K562 (cell line): ENCODE data around the gene OSBPL1A. TPM values are rescaled to one million over a fixed set of nuclear protein-coding genes. Genes with fewer than 3 reads are reported as not detected.

Experiments used
- ATAC-seq: fragments of 200-7000 bp; cut with Tn5 transposase; 3 replicates; pipeline ENCODE4 v1.9.1; 2020; ENCODE audit warnings: moderate library complexity
- BruUV-seq: library from RNA; stranded (reverse); fragments of 400-500 nt; replicated peaks from 2 replicates; lab custom pipeline; 2021; lab: Mats Ljungman, UMichigan
- CTCF ChIA-PET: fragments of 300-600 bp; formaldehyde crosslinking; extraction: SDS; loops from one replicate; lab custom pipeline; 2021; ENCODE audit warnings: low intra/inter-chr PET ratio; lab: Yijun Ruan, JAX
- POLR2A ChIA-PET: fragments of 300-600, 350-650 bp; sonication (Branson Sonifier 250); formaldehyde crosslinking; extraction: SDS; loops from one replicate; lab custom pipeline; 2021; ENCODE audit warnings: antibody characterized with exemption, inconsistent platforms; lab: Yijun Ruan, JAX
- DNase-seq, 4 experiments: peaks; one replicate each; pipeline versions ENCODE4 v3.0.0 to v3.0.0-alpha.2; 2011 to 2018; ENCODE audit warnings: low spot score in 3 of 4, mixed read lengths in 3 of 4; ENCODE audit errors: extremely low read depth in 1 of 4
- FAIRE-seq: peaks from 2 replicates; lab custom pipeline; 2011; peaks lifted over from hg19 to GRCh38; lab: Jason Lieb, UNC
- H2AFZ ChIP-seq: 2 replicates; pipeline ENCODE4 v1.6.0; 2011; ENCODE audit warnings: low read depth, low read length, control low read depth, inconsistent platforms
- H3K27ac ChIP-seq: fragments of 200-600 bp; 3 replicates; pipeline ENCODE4 v1.8.0; 2011; ENCODE audit warnings: low read depth, mild to moderate bottlenecking, control low read depth, inconsistent platforms, low read length, moderate library complexity, mixed read lengths; ENCODE audit errors: extremely low read depth
- H3K27me3 ChIP-seq, 2 experiments: fragments of 300-600 bp in 1 of 2; 2 replicates in 1 of 2; 3 replicates in 1 of 2; pipeline versions ENCODE4 v1.6.0 to v1.8.0; 2011; ENCODE audit warnings: inconsistent platforms in 2 of 2, low read length in 2 of 2, mild to moderate bottlenecking in 1 of 2, mixed read lengths in 1 of 2, moderate library complexity in 1 of 2; ENCODE audit not compliant: control insufficient read depth in 2 of 2, insufficient read depth in 2 of 2
- H3K36me3 ChIP-seq: fragments of 300-600 bp; 3 replicates; pipeline ENCODE4 v1.8.0; 2011; ENCODE audit warnings: mild to moderate bottlenecking, low read length, inconsistent platforms; ENCODE audit not compliant: control insufficient read depth, insufficient read depth
- H3K4me1 ChIP-seq, 2 experiments: fragments of 200-600 bp in 1 of 2; replicated peaks in 1 of 2; 2 replicates in 1 of 2; 3 replicates in 1 of 2; pipeline versions ENCODE4 v1.5.1 to v1.8.0; 2011; ENCODE audit warnings: inconsistent platforms in 2 of 2, low read length in 2 of 2, mild to moderate bottlenecking in 1 of 2, mixed read lengths in 1 of 2, moderate library complexity in 1 of 2; ENCODE audit not compliant: control insufficient read depth in 2 of 2, insufficient read depth in 2 of 2
- H3K4me2 ChIP-seq: 2 replicates; pipeline ENCODE4 v1.6.1; 2011; ENCODE audit warnings: low read length, control low read depth, inconsistent platforms, mixed read lengths; ENCODE audit not compliant: insufficient read depth
- H3K4me3 ChIP-seq: fragments of 200-600 bp; sonication (generic), shearing (Covaris generic); 2 replicates; pipeline ENCODE4 v1.5.1; 2016; ENCODE audit warnings: control low read depth, inconsistent platforms
- H3K79me2 ChIP-seq: fragments of 200-600 bp; 3 replicates; pipeline ENCODE4 v1.8.0; 2011; ENCODE audit warnings: low read length, inconsistent platforms; ENCODE audit not compliant: control insufficient read depth, insufficient read depth
- H3K9ac ChIP-seq, 2 experiments: 2 replicates each; pipeline versions ENCODE4 v1.6.0 to v1.6.1; 2011; ENCODE audit warnings: low read depth in 2 of 2, low read length in 2 of 2, control low read depth in 1 of 2, inconsistent platforms in 1 of 2, mild to moderate bottlenecking in 1 of 2, mixed read lengths in 1 of 2; ENCODE audit not compliant: insufficient read depth in 1 of 2
- H3K9me1 ChIP-seq: one replicate; pipeline ENCODE4 v1.6.0; 2011; ENCODE audit warnings: inconsistent platforms, mild to moderate bottlenecking, low read length, moderate library complexity; ENCODE audit not compliant: control insufficient read depth, insufficient read depth
- H3K9me3 ChIP-seq: replicated peaks from 2 replicates; pipeline ENCODE4 v1.5.1; 2011; ENCODE audit warnings: low read depth, low read length, inconsistent platforms; ENCODE audit not compliant: control insufficient read depth, insufficient read depth
- H4K20me1 ChIP-seq: replicated peaks from 2 replicates; pipeline ENCODE4 v1.6.1; 2011; ENCODE audit warnings: low read length, inconsistent platforms, mixed read lengths; ENCODE audit not compliant: control insufficient read depth, insufficient read depth
- BCOR ChIP-seq: fragments of 450-650 bp; IDR thresholded peaks from 2 replicates; pipeline ENCODE4 v1.6.1; 2016
- CCNT2 ChIP-seq: IDR thresholded peaks from 2 replicates; pipeline ENCODE4 v1.6.1; 2011; ENCODE audit warnings: borderline replicate concordance, low read depth, mild to moderate bottlenecking, moderate library complexity, mixed read lengths, low read length; ENCODE audit not compliant: insufficient read length; ENCODE audit errors: extremely low read depth
- CHD4 ChIP-seq: fragments of 200-600 bp; sonication (generic); IDR thresholded peaks from 3 replicates; pipeline ENCODE4 v1.6.1; 2012; ENCODE audit warnings: low read depth, mild to moderate bottlenecking, mixed read lengths, low read length, inconsistent platforms; ENCODE audit not compliant: insufficient read depth, insufficient replicate concordance, poor library complexity, severe bottlenecking
- ERF ChIP-seq: fragments of 450-650 bp; formaldehyde crosslinking; IDR thresholded peaks from 2 replicates; pipeline ENCODE4 v1.4.0; 2020; ENCODE audit warnings: mild to moderate bottlenecking, mixed read lengths
- MCM2 ChIP-seq: fragments of 450-650 bp; IDR thresholded peaks from 2 replicates; pipeline ENCODE4 v1.6.1; 2017; ENCODE audit warnings: low read depth, mild to moderate bottlenecking
- MTA1 ChIP-seq: fragments of 450-650 bp; IDR thresholded peaks from 2 replicates; pipeline ENCODE4 v1.6.1; 2017; ENCODE audit warnings: borderline replicate concordance
- RFX7 ChIP-seq: fragments of 250-450 bp; sonication (Bioruptor Pico); IDR thresholded peaks from 2 replicates; pipeline ENCODE4 v1.5.1; 2021; ENCODE audit warnings: mild to moderate bottlenecking
- SAP30 ChIP-seq: fragments of 200-600 bp; sonication (generic); IDR thresholded peaks from 2 replicates; pipeline ENCODE4 v1.6.1; 2012; ENCODE audit warnings: borderline replicate concordance, low read depth, mild to moderate bottlenecking, moderate library complexity, low read length, control low read depth, inconsistent platforms; ENCODE audit not compliant: insufficient read depth, poor library complexity, severe bottlenecking
- SIN3A ChIP-seq, 2 experiments: fragments of 150-350 bp in 1 of 2; IDR thresholded peaks; 2 replicates each; pipeline ENCODE4 v1.6.1; 2011 to 2016; ENCODE audit warnings: borderline replicate concordance in 2 of 2, low read depth in 2 of 2, low read length in 2 of 2, mild to moderate bottlenecking in 2 of 2, moderate library complexity in 2 of 2; ENCODE audit not compliant: control insufficient read depth in 1 of 2
- ZNF184 ChIP-seq: sonication (generic); formaldehyde crosslinking; IDR thresholded peaks from 2 replicates; pipeline ENCODE4 v1.5.0; 2020; ENCODE audit warnings: missing genetic modification reagents
- ZNF408 ChIP-seq: fragments of 250-450 bp; sonication (Bioruptor Pico); IDR thresholded peaks from 2 replicates; pipeline ENCODE4 v1.4.0; 2020; ENCODE audit warnings: low read depth, mild to moderate bottlenecking, moderate library complexity
- ZNF445 ChIP-seq: fragments of 250-450 bp; sonication (Bioruptor Pico); IDR thresholded peaks from 2 replicates; pipeline ENCODE4 v1.4.0; 2020; ENCODE audit warnings: low read depth, mild to moderate bottlenecking, moderate library complexity
- ZNF764 ChIP-seq: fragments of 250-450 bp; sonication (Bioruptor Pico); IDR thresholded peaks from 2 replicates; pipeline ENCODE4 v1.4.0; 2020; ENCODE audit warnings: low read depth, mild to moderate bottlenecking, moderate library complexity
- WGBS: fragments of 100-300 bp; shearing (Covaris generic); methylation state at CpG from one replicate; pipeline ENCODE4 v1.1.6; 2016; ENCODE audit warnings: low coverage, mixed read lengths; ENCODE audit not compliant: insufficient coverage; ENCODE audit errors: missing lambda C conversion rate; 5-methylcytosine and 5-hydroxymethylcytosine counted together
- in situ Hi-C: fragments of 300-500 bp; cut with MboI; formaldehyde crosslinking; loops from 4 replicates; pipeline ENCODE4 v1.15.0; 2018; ENCODE audit warnings: inconsistent platforms, mixed read lengths
- intact Hi-C: fragments of 100-400 bp; cut with micrococcal nuclease; formaldehyde crosslinking; loops from 2 replicates; pipeline ENCODE4 v1.14.2; 2022
- polyA plus RNA-seq, 8 experiments: library from polyadenylated mRNA; depleted of rRNA in 4 of 8; stranded (reverse) in 5 of 8; unstranded in 3 of 8; fragments of >200 nt; fragmentation: Nextera tagmentation in 2 of 8; fragmentation: Illumina TruSeq in 1 of 8; extraction: Ambion mirVana in 2 of 8; extraction: Trizol in 1 of 8; gene quantifications; 2 replicates each; pipeline versions ENCODE4 v1.2.1 to v1.2.3, GENCODE V29; 2011 to 2014; ENCODE audit warnings: inconsistent platforms in 1 of 8, missing spikeins in 1 of 8
- total RNA-seq, 7 experiments: library from RNA; depleted of rRNA in 6 of 7; stranded (reverse); fragments of >200 nt in 6 of 7; fragmentation: Illumina TruSeq in 2 of 7; extraction: Trizol in 2 of 7; gene quantifications; 2 replicates each; pipeline versions ENCODE4 v1.2.1 to v1.2.3, GENCODE V29; 2011 to 2021; ENCODE audit warnings: low replicate concordance in 1 of 7
- TF ChIP-seq, protein P1 (sequence below): sonication (generic); formaldehyde crosslinking; IDR thresholded peaks from 2 replicates; pipeline ENCODE4 v1.8.1; 2023; ENCODE audit warnings: mild to moderate bottlenecking, missing genetic modification reagents, moderate library complexity
- TF ChIP-seq, protein P2 (sequence below): IDR thresholded peaks from 2 replicates; pipeline ENCODE4 v1.6.1; 2011; ENCODE audit warnings: borderline replicate concordance, low read depth, mild to moderate bottlenecking, moderate library complexity, low read length; ENCODE audit not compliant: insufficient read depth, poor library complexity, severe bottlenecking
- TF ChIP-seq, protein P3 (sequence below): sonication (generic); formaldehyde crosslinking; IDR thresholded peaks from 2 replicates; pipeline ENCODE4 v1.8.0; 2022; ENCODE audit warnings: missing genetic modification reagents, mild to moderate bottlenecking, moderate library complexity, borderline replicate concordance
- TF ChIP-seq, protein P4 (sequence below): fragments of 450-650 bp; formaldehyde crosslinking; conservative IDR thresholded peaks from 2 replicates; pipeline ENCODE4 v1.4.0; 2022; ENCODE audit warnings: mild to moderate bottlenecking, missing genetic modification characterization

The OSBPL1A gene
- total and polyA plus RNA-seq, 9 of the 15 experiments (the other 6 are each of a cell fraction or from before 2014, with no cell fraction given): 0.40 to 0.49 TPM; not detected in 7

DNA sequence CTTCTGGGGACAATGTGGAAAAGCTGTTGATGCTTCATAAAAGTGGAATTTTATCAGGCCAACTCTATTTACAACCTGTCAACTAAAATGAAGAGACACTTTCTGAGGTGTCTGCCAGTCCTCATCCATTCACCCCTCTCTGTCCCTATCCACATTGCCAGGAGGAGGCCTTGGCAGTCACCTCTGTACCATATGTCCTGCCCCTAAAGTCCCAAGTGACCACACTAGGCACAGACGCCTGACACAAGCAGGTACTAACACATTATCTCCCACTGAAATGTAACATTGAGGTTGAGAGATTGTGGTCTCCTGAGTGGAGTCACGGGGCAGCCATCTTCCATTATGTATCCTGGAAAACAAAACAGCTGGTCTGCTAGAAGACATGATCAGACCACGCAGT lies 71.4 kb downstream of the OSBPL1A start:
- no peak for DNase-seq
- H3K4me3 ChIP-seq: no peak overlapping the region
- BruUV-seq: no TSS peak
- 2% methylated on average over 3 of the region's 3 CpGs for WGBS
- no peak for ATAC-seq
- H3K27me3 ChIP-seq: no peaks in the 10 kb centered on the region
- ChIA-PET CTCF (no interaction called here), POLR2A (no interaction called here)
- no peak for FAIRE-seq
- H4K20me1 ChIP-seq: no peaks in the 10 kb centered on the region
- H3K4me1 ChIP-seq: no peaks in the 10 kb centered on the region
- no peak overlapping the region for H3K27ac ChIP-seq
- no peak overlapping the region for H2AFZ ChIP-seq
- intact Hi-C loops: no loop called here
- H3K36me3 ChIP-seq: no peaks in the 10 kb centered on the region
- H3K4me2 ChIP-seq: no peak overlapping the region
- no peaks in the 10 kb centered on the region for H3K9me3 ChIP-seq
- H3K9me1 ChIP-seq: no peaks in the 10 kb centered on the region
- no peaks in the 10 kb centered on the region for H3K79me2 ChIP-seq
- in situ Hi-C loops: no loop called here
- no peak overlapping the region for H3K9ac ChIP-seq
- TF ChIP-seq SIN3A (IDR thresholded peaks at IDR 0.05; ENCODE audit: borderline replicate concordance in 2 of 2, control insufficient read depth in 1 of 2, low read depth in 2 of 2, low read length in 2 of 2): no peak
- TF ChIP-seq RFX7 (CRISPR knock-in tag): no peak
- TF ChIP-seq, protein P1, sequence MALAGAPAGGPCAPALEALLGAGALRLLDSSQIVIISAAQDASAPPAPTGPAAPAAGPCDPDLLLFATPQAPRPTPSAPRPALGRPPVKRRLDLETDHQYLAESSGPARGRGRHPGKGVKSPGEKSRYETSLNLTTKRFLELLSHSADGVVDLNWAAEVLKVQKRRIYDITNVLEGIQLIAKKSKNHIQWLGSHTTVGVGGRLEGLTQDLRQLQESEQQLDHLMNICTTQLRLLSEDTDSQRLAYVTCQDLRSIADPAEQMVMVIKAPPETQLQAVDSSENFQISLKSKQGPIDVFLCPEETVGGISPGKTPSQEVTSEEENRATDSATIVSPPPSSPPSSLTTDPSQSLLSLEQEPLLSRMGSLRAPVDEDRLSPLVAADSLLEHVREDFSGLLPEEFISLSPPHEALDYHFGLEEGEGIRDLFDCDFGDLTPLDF (CRISPR knock-in tag): no peak
- TF ChIP-seq, protein P2, sequence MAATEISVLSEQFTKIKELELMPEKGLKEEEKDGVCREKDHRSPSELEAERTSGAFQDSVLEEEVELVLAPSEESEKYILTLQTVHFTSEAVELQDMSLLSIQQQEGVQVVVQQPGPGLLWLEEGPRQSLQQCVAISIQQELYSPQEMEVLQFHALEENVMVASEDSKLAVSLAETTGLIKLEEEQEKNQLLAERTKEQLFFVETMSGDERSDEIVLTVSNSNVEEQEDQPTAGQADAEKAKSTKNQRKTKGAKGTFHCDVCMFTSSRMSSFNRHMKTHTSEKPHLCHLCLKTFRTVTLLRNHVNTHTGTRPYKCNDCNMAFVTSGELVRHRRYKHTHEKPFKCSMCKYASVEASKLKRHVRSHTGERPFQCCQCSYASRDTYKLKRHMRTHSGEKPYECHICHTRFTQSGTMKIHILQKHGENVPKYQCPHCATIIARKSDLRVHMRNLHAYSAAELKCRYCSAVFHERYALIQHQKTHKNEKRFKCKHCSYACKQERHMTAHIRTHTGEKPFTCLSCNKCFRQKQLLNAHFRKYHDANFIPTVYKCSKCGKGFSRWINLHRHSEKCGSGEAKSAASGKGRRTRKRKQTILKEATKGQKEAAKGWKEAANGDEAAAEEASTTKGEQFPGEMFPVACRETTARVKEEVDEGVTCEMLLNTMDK: no peak
- TF ChIP-seq ZNF408 (CRISPR knock-in tag): no peak
- TF ChIP-seq, protein P3, sequence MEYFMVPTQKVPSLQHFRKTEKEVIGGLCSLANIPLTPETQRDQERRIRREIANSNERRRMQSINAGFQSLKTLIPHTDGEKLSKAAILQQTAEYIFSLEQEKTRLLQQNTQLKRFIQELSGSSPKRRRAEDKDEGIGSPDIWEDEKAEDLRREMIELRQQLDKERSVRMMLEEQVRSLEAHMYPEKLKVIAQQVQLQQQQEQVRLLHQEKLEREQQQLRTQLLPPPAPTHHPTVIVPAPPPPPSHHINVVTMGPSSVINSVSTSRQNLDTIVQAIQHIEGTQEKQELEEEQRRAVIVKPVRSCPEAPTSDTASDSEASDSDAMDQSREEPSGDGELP: no peak
- no peak for TF ChIP-seq ZNF764 (CRISPR knock-in tag)
- TF ChIP-seq, protein P4, sequence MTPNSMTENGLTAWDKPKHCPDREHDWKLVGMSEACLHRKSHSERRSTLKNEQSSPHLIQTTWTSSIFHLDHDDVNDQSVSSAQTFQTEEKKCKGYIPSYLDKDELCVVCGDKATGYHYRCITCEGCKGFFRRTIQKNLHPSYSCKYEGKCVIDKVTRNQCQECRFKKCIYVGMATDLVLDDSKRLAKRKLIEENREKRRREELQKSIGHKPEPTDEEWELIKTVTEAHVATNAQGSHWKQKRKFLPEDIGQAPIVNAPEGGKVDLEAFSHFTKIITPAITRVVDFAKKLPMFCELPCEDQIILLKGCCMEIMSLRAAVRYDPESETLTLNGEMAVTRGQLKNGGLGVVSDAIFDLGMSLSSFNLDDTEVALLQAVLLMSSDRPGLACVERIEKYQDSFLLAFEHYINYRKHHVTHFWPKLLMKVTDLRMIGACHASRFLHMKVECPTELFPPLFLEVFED (CRISPR knock-in tag): no peak
- no peak for TF ChIP-seq ZNF445 (CRISPR knock-in tag)
- TF ChIP-seq MCM2: no peak
- TF ChIP-seq MTA1: no peak
- no peak for TF ChIP-seq SAP30
- TF ChIP-seq ERF (CRISPR knock-in tag): no peak
- no peak for TF ChIP-seq CCNT2
- no peak for TF ChIP-seq ZNF184 (CRISPR knock-in tag)
- TF ChIP-seq CHD4: no peak
- no peak for TF ChIP-seq BCOR
